Aorta (tissue), 5 donors: ENCODE results near the gene MCEMP1. TPM values are rescaled to one million over a fixed set of nuclear protein-coding genes. Genes with fewer than 3 reads are reported as not detected.

Source experiments
- ATAC-seq: fragments of 200-7000 bp; cut with Tn5 transposase; one replicate; pipeline ENCODE4 v1.9.1; 2022; ENCODE audit warnings: moderate library complexity; ENCODE audit not compliant: low FRiP score
- DNase-seq, 2 donors: peaks; one replicate each; pipeline ENCODE4 v3.0.0-alpha.2; 2020
- H3K27ac ChIP-seq, 2 donors: one replicate each; pipeline ENCODE4 v1.5.1; 2013; ENCODE audit warnings: low read length in 2 of 2, mild to moderate bottlenecking in 2 of 2, moderate library complexity in 2 of 2, control low read depth in 1 of 2, inconsistent platforms in 1 of 2, low read depth in 1 of 2
- H3K27me3 ChIP-seq, 2 donors: one replicate each; pipeline ENCODE4 v1.6.1; 2013; ENCODE audit warnings: control low read depth in 1 of 2, low read length in 1 of 2, mild to moderate bottlenecking in 1 of 2, moderate library complexity in 1 of 2; ENCODE audit not compliant: insufficient read depth in 2 of 2, control insufficient read depth in 1 of 2
- H3K36me3 ChIP-seq, 2 donors: one replicate each; pipeline ENCODE4 v1.6.1; 2013; ENCODE audit warnings: control low read depth in 1 of 2, low read length in 1 of 2, mild to moderate bottlenecking in 1 of 2; ENCODE audit not compliant: insufficient read depth in 2 of 2, control insufficient read depth in 1 of 2
- H3K4me1 ChIP-seq, 2 donors: one replicate each; pipeline ENCODE4 v1.6.1; 2013; ENCODE audit warnings: low read length in 2 of 2, control low read depth in 1 of 2, mild to moderate bottlenecking in 1 of 2, moderate library complexity in 1 of 2; ENCODE audit not compliant: insufficient read depth in 2 of 2, control insufficient read depth in 1 of 2
- H3K4me3 ChIP-seq, 2 donors: one replicate each; pipeline ENCODE4 v1.5.1; 2013; ENCODE audit warnings: low read length in 2 of 2, control low read depth in 1 of 2, mild to moderate bottlenecking in 1 of 2
- H3K9me3 ChIP-seq: one replicate; pipeline ENCODE4 v1.6.1; 2013; ENCODE audit warnings: mild to moderate bottlenecking, low read length; ENCODE audit not compliant: control insufficient read depth
- WGBS, 2 donors: extraction: QIAGEN DNeasy Blood & Tissue Kit; methylation state at CpG; one replicate each; pipeline ENCODE4 v1.1.7; 2013; 5-methylcytosine and 5-hydroxymethylcytosine counted together
- intact Hi-C, 2 donors: fragments of 100-400 bp; cut with DNase I; formaldehyde crosslinking; loops; one replicate each; pipeline versions ENCODE4 v1.14.2 to v1.15.0; 2022
- long read RNA-seq, 2 donors: library from polyadenylated mRNA; unstranded; transcript quantifications; one replicate each; pipeline ENCODE4 v2.0.0, GENCODE V29; 2020 to 2021
- polyA plus RNA-seq, 2 donors: library from polyadenylated mRNA; stranded (reverse); fragments of 200-250 nt; gene quantifications; one replicate each; pipeline ENCODE4 v1.2.3, GENCODE V29; 2013
- total RNA-seq, 2 donors: library from RNA; stranded (reverse); fragmentation: NEBNext Ultra II Directional; extraction: Animal tissue kit (Norgen Biotek cat#: 25700); gene quantifications; one replicate each; pipeline ENCODE4 v1.2.1, GENCODE V29; 2021
- donor health status: healthy with polysubstance abuse.
- donor health status: Bipolar disorder and iron deficiency.
- donor health status: DM: no; HTN: no; CAD: no.
- donor health status: DM: no; HTN: no; CAD: no.
- donor health status: DM: yes; HTN: yes; CAD: no.

The MCEMP1 gene, protein sequence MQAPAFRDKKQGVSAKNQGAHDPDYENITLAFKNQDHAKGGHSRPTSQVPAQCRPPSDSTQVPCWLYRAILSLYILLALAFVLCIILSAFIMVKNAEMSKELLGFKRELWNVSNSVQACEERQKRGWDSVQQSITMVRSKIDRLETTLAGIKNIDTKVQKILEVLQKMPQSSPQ
- total RNA-seq = 1 to 10 TPM in 1 of 2 donors, under 1 TPM in 1; 0.63 to 4.3 TPM
- 1 to 10 TPM in 1 of 2 donors, under 1 TPM in 1; 0.10 to 8.3 TPM for polyA plus RNA-seq
- long read RNA-seq, donor 1, transcript MCEMP1-201 (7 exons, 1,730 nt) = major isoform, 8 of 13 reads
- long read RNA-seq, donor 1, partial matches to known transcripts = 4 of 13 reads
- long read RNA-seq, donor 1, other reads (novel, unspliced or antisense) = 1 of 13 reads
- long read RNA-seq, donor 2, partial matches to known transcripts = 0 of 3 reads
- long read RNA-seq, donor 2, other reads (novel, unspliced or antisense) = 0 of 3 reads

DNA sequence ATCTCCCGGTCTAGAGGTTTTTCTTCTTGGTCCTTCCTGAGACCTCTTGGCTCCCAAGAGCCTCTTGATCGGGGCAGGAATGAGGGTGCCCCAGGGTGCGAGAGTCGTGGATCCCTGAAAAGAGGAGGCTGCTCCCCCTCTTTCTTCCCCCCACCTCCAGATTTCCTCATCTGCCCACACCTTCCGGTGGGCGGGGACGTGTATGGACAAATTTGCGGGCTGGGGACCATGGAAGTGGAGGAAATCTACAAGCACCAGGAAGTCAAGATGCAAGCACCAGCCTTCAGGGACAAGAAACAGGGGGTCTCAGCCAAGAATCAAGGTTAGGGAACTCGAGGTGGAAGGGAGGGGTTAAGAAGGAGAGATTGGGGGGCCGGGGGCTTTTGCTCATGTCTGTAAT, at the start of gene MCEMP1:
Gene MCEMP1, plus strand, starts transcription at position 237 of the 400 bp plus-strand sequence. Its CDS starts 31 bp downstream, at position 268.
- DNase-seq (no peak), ATAC-seq (no peak)
- no peaks in the 10 kb centered on the region for H3K27me3 ChIP-seq
- no peak within 1 kb of the TSS for H3K27ac ChIP-seq
- no peaks in the 10 kb centered on the region for H3K36me3 ChIP-seq
- no peak within 1 kb of the TSS for H3K4me3 ChIP-seq
- intact Hi-C loops = loop anchor here in 1 of 2 donors (5.0 kb wide), 1 partner anchor 325 kb away; no protein-coding TSS in a partner anchor
- WGBS, 2 donors = 51 to 52% methylated on average over 10 of the region's 10 CpGs
- no peaks in the 10 kb centered on the region for H3K9me3 ChIP-seq
- no peaks in the 10 kb centered on the region for H3K4me1 ChIP-seq

DNA sequence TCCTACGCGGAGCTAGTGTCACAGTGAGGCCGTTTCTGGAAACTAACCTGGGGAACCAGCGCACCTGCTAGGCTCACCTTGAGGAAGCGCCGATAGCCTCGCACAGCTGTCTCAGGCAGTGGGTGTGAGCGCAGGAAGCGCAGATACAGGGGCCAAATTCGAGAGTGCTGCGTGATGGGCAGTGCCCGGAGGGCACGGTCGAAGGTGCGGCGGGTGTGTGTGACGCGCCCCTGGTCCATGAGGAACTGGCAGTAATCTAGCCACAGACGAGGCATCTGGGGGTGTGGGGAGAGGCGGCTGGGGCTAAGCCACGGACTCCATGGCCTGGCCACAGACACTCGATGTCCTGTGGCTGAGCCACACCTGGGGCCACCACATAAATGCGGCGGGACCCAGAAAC, 49.7 kb upstream of the MCEMP1 start:
- no peak for DNase-seq
- no peaks in the 10 kb centered on the region for H3K27me3 ChIP-seq
- H3K4me1 ChIP-seq = peaks cover 0 to 3% of the 10 kb centered on the region in 2 donors
- intact Hi-C loops = no loop called here
- no peak overlapping the region for H3K4me3 ChIP-seq
- WGBS, 2 donors = 90 to 96% methylated on average over 24 of the region's 24 CpGs
- no peak overlapping the region for H3K27ac ChIP-seq
- no peak for ATAC-seq
- no peaks in the 10 kb centered on the region for H3K9me3 ChIP-seq
- H3K36me3 ChIP-seq = peaks cover 0 to 7% of the 10 kb centered on the region in 2 donors

DNA sequence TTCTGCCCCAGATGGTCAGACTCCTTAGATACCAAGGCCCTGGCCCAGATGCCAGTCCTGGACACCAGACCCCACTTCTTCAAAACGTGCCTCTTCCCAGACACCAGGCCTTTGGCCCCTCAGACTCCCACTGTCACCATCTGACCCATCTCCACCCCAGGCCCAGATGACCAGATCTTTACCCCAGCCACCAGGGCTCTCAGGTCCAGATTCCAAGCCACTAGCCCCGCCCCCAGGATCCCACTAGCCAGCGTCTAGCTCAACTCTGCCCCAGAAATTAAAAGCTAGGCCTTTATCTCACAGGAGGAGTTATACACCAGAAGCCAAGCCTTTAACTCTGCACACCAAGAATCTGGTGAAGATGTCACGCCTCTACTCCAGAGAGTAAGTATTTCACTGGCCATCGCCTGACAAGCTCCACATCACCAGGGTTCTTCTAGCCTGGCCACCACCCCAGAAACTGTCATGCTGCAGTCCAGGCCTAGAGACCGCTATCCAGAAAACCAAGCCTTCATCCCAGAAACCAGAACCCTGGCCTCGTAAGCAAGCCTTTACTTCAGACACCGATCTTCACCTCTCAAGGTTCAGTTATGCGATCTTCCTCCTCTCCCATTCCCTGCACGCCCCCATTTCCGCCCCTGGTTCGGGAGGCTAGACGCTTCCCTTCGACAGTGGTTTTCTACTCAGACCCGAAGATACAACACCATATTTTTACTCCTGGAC, 48.1 kb upstream of the MCEMP1 start:
- Histone ChIP-seq H3K9me3 (no peaks in the 10 kb centered on the region), H3K27ac (peak overlapping the region in 1 of 2 donors; percentile 2), H3K4me3 (peak overlapping the region; percentile 85 to 88), H3K4me1 (peaks cover 0 to 3% of the 10 kb centered on the region in 2 donors), H3K27me3 (no peaks in the 10 kb centered on the region), H3K36me3 (no peaks in the 10 kb centered on the region)
- ATAC-seq (no peak), DNase-seq (no peak)
- WGBS, 2 donors = 5 to 6% methylated on average over 15 of the region's 15 CpGs
- intact Hi-C loops = loop anchor here in 1 of 2 donors (2.0 kb wide), 1 partner anchor 52 kb away; the partner anchor contains the start of gene TRAPPC5

DNA sequence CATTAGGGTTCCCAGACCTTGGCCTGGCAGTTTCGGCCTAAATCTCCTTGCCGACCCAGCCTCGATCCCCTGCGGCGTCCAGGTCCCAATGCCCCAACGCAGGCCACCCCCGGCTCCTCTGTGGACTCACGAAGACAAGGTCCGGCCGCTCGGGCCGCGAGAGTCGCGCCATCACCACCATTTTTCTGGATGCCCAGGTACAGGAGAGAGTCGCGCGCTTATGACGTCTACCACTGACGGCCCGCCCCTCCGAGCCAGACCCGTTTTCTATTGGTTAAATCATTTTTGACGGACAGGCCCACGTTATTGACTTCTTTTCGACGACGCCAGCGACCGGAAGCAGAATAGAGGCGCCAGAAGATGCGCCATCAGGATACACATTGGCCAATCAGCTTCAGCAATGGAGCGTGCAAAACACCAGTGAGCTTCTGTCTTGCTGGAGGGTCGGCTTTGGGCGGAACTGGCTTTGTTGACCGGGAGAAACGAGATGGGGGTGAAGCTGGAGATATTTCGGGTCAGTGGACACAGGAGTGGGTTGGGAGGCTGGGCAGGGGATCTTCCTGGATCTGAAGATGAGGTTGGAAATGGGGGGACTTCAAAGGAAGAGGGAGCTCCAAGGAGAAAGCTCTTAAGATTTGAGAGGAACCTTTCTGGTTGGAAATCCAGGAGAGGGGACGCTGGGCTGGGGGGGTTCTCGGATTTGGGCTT, 47.4 kb upstream of the MCEMP1 start, which contains the start of the genes PET100 and XAB2:
Gene PET100, plus strand, starts transcription at position 447 of the 708 bp plus-strand sequence. Its CDS starts 41 bp downstream, at position 488.
Gene XAB2, minus strand, starts transcription at position 199 of the 708 bp plus-strand sequence. Its CDS starts 18 bp downstream, at position 181.
- WGBS, 2 donors = 0% methylated on average over 40 of the region's 40 CpGs
- Histone ChIP-seq H3K4me1 (peaks cover 0 to 3% of the 10 kb centered on the region in 2 donors), H3K36me3 (no peaks in the 10 kb centered on the region), H3K27me3 (no peaks in the 10 kb centered on the region), H3K4me3 (peak within 1 kb of the TSS; percentile 87 to 88), H3K9me3 (no peaks in the 10 kb centered on the region), H3K27ac (peak within 1 kb of the TSS in 1 of 2 donors; percentile 20)
- ATAC-seq (peak; percentile 96), DNase-seq (peak; percentile 96 to 97)
- intact Hi-C loops = loop anchor here in 1 of 2 donors (2.0 kb wide), 1 partner anchor 51 kb away; the partner anchor contains the start of gene TRAPPC5

DNA sequence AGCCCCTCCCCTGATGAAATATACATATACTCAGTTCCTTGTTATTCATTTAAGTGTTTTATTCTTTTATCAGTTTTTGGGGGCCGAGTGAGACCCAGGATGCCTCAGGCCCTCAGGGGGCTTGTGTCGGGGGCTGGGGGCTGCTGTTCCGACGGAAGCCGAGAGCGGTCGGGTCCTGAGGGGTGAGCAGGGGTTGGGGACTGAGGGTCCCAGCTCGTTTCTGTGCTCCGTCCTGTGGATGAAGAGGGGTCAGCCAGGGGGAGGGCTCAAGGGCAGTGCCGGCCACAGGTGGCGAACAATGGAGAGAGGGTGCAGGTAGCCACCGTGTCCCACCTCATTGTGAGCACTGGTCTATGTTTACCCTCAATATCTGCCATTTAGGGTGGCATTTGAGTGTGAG, 45.3 kb upstream of the MCEMP1 start:
- WGBS, 2 donors = 88% methylated on average over 12 of the region's 12 CpGs
- DNase-seq = no peak
- H3K27me3 ChIP-seq = no peaks in the 10 kb centered on the region
- H3K4me3 ChIP-seq = no peak overlapping the region
- no peak overlapping the region for H3K27ac ChIP-seq
- H3K4me1 ChIP-seq = peaks cover 0 to 3% of the 10 kb centered on the region in 2 donors
- no peak for ATAC-seq
- no peaks in the 10 kb centered on the region for H3K9me3 ChIP-seq
- intact Hi-C loops = no loop called here
- no peaks in the 10 kb centered on the region for H3K36me3 ChIP-seq

DNA sequence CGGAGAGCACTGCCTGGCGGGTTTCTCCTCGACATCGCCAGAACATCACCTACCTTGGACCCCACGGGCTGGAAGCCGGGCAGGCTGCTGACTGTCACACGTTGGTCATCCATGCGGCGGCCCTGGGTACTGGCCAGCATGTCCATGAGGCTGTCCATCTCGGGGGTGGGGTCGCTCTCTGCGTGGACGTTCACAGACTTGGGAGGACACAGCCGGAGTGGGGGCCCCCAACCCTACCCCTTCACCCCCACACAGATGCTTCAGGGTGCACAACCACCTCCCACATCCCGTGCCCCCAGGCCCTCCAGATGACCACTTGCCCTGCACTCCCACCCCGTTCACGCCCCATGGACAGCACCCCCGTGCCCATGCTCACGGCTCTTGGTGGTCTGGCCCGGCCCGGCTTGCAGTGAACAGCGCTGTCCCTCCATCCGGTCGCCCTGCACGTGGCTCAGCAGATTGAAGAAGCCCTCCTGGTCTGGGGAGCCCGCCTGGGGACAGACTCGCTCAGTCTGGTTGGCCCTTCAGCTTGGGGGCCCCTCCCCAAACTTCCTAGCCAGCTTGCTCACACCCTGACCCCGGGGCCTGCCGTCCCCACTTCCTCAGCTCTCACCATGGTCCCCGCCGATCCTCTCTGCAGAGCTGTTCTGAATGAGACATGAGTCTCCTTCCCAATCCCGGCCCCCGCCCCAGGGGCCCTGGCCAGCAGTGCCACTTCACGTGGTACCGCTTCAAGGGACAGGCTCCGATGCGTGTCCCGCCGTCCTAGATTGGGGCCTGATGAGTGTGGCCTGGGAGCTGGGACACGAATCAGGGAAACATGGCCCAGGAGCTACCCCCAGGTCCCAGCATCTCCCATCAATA, 44.3 kb upstream of the MCEMP1 start:
- H3K27ac ChIP-seq = no peak overlapping the region
- 90 to 92% methylated on average over 40 of the region's 40 CpGs for WGBS, 2 donors
- no peaks in the 10 kb centered on the region for H3K36me3 ChIP-seq
- no peak overlapping the region for H3K4me3 ChIP-seq
- ATAC-seq = no peak
- intact Hi-C loops = no loop called here
- no peaks in the 10 kb centered on the region for H3K27me3 ChIP-seq
- no peaks in the 10 kb centered on the region for H3K9me3 ChIP-seq
- H3K4me1 ChIP-seq = peaks cover 0 to 3% of the 10 kb centered on the region in 2 donors
- no peak for DNase-seq

DNA sequence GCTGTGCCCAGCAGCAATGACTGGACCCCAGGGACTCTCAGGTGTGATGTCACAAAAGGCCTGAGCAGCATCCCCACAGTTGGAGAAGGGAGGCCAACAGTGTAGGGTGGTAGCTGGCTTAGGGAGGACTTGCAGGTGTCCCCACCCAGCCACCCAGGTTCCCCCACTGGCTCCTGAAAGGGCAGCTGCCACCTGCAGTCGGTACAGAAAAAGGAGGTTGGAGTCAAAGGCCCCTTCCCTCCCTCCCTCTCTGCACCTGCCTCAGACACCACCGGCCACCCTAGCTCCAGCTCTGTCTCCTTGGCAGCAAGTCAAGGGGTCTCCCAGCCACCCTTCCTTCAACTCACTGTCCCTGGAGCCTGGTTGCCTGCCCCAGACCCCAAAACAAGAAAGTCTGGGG, 43.2 kb upstream of the MCEMP1 start, which contains the start of gene PCP2:
Gene PCP2, minus strand, starts transcription at position 22 of the 400 bp plus-strand sequence. CDS start 262 bp downstream, outside the sequence.
- no peak for ATAC-seq
- DNase-seq = no peak
- 40 to 66% methylated on average over 1 to 2 of the region's 2 CpGs for WGBS, 2 donors
- intact Hi-C loops = no loop called here
- no peaks in the 10 kb centered on the region for H3K9me3 ChIP-seq
- H3K4me1 ChIP-seq = peaks cover 0 to 3% of the 10 kb centered on the region in 2 donors
- H3K27me3 ChIP-seq = no peaks in the 10 kb centered on the region
- no peaks in the 10 kb centered on the region for H3K36me3 ChIP-seq
- H3K27ac ChIP-seq = no peak within 1 kb of the TSS
- H3K4me3 ChIP-seq = no peak within 1 kb of the TSS
